GM12864 (cell line): ENCODE results near the gene CLASP1.
"Not testable (repeated sequence)": the region's sequence is repeated elsewhere in the genome, so short reads cannot be mapped to it uniquely, and the experiment has no call there.

ENCODE experiments used
- DNase-seq: peaks from one replicate; pipeline ENCODE4 v3.0.0-alpha.2; 2011; ENCODE audit warnings: low read depth
- H3K4me3 ChIP-seq: 2 replicates; pipeline ENCODE4 v1.5.1; 2011; ENCODE audit warnings: mild to moderate bottlenecking, low read depth, low read length, control low read depth
- CTCF ChIP-seq: IDR thresholded peaks from 2 replicates; pipeline ENCODE4 v1.5.1; 2011; ENCODE audit warnings: low read depth, mild to moderate bottlenecking, moderate library complexity, low read length, control low read depth, inconsistent platforms; ENCODE audit errors: missing control alignments

The CLASP1 gene

GRCh38 chr2:121690095-121690494, 40.8 kb upstream of the CLASP1 start:
- TF ChIP-seq CTCF: no peak
- DNase-seq: no peak
- H3K4me3 ChIP-seq: no peak overlapping the region

GRCh38 chr2:121689356-121689755, 40.1 kb upstream of the CLASP1 start:
- TF ChIP-seq CTCF: no peak
- H3K4me3 ChIP-seq: no peak overlapping the region
- DNase-seq: no peak

- DNase-seq: no peak
- no peak for TF ChIP-seq CTCF
- H3K4me3 ChIP-seq: no peak overlapping the region
Measured at GRCh38 chr2:121688820-121689219, 39.6 kb upstream of the CLASP1 start.

GRCh38 chr2:121686902-121687301, 37.6 kb upstream of the CLASP1 start:
- H3K4me3 ChIP-seq: no peak overlapping the region
- no peak for DNase-seq
- TF ChIP-seq CTCF: no peak

- TF ChIP-seq CTCF: no peak
- H3K4me3 ChIP-seq: no peak overlapping the region
- DNase-seq: no peak
Measured at GRCh38 chr2:121686218-121686617, 37.0 kb upstream of the CLASP1 start.

GRCh38 chr2:121682396-121683298, 33.4 kb upstream of the CLASP1 start:
- TF ChIP-seq CTCF: no peak

GRCh38 chr2:121677855-121678254, 28.6 kb upstream of the CLASP1 start:
- H3K4me3 ChIP-seq: no peak overlapping the region
- DNase-seq: no peak
- no peak for TF ChIP-seq CTCF

More at GRCh38 chr2:121682396-121683298, 33.4 kb upstream of the CLASP1 start:
- DNase-seq: no peak
- no peak overlapping the region for H3K4me3 ChIP-seq

- H3K4me3 ChIP-seq, DNase-seq: not testable (repeated sequence)
Measured at GRCh38 chr2:121671621-121672020, 22.4 kb upstream of the CLASP1 start.
